OCI-LY3 (cell line): ENCODE data around the gene BCCIP.

Experiments
- CTCF ChIP-seq: fragments of 200-600, 300-600 bp; sonication (generic); IDR thresholded peaks from 2 replicates; pipeline ENCODE4 v1.5.1; 2014; ENCODE audit warnings: antibody characterized with exemption, low read length, low read depth
- EZH2phosphoT487 ChIP-seq: fragments of 200-600 bp; shearing (Covaris generic); IDR thresholded peaks from 2 replicates; pipeline ENCODE4 v1.6.1; 2018; ENCODE audit warnings: antibody characterized with exemption, mixed run types, low read depth

GRCh38 chr10:125881192-125881591 is 57.8 kb downstream of the BCCIP start, which contains the start of gene DHX32:
- no peak for TF ChIP-seq CTCF
- no peak for TF ChIP-seq EZH2phosphoT487
